ENCODE results near the gene DUSP1. TPM values are rescaled to one million over a fixed set of nuclear protein-coding genes. Genes with fewer than 3 reads are reported as not detected.

The DUSP1 gene
- total and polyA plus RNA-seq, 7 donors = 99.9 to 1,033 (median 449) TPM

DNA sequence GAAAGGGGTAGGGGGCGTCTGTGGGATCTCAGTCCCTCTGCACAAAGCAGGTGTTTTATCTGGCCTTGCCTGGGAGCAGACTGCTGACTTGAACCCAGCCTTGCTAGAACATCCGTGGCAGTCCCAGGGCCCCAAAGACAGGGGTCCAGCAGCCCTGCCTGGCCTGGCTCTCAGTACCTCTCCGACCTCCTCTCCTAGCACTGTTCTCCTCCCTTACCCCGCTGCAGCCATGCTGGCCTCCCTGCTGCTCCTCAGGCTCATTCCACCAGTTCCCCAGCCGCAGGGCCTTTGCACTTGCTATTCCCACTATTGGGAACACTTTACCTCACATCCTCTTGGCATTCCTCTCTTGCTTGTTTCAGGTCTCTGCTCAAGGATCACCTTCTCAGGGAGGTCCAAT, 45.2 kb downstream of the DUSP1 start:
- TF ChIP-seq EP300 (IDR thresholded peaks at IDR 0.05) (no peak), POLR2A (IDR thresholded peaks at IDR 0.05) (no peak), POLR2AphosphoS5 (IDR thresholded peaks at IDR 0.05) (no peak)
- TF ChIP-seq, protein P1, sequence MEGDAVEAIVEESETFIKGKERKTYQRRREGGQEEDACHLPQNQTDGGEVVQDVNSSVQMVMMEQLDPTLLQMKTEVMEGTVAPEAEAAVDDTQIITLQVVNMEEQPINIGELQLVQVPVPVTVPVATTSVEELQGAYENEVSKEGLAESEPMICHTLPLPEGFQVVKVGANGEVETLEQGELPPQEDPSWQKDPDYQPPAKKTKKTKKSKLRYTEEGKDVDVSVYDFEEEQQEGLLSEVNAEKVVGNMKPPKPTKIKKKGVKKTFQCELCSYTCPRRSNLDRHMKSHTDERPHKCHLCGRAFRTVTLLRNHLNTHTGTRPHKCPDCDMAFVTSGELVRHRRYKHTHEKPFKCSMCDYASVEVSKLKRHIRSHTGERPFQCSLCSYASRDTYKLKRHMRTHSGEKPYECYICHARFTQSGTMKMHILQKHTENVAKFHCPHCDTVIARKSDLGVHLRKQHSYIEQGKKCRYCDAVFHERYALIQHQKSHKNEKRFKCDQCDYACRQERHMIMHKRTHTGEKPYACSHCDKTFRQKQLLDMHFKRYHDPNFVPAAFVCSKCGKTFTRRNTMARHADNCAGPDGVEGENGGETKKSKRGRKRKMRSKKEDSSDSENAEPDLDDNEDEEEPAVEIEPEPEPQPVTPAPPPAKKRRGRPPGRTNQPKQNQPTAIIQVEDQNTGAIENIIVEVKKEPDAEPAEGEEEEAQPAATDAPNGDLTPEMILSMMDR (IDR thresholded peaks at IDR 0.05) = no peak
- DNase-seq = no peak
- Histone ChIP-seq H3K4me1 (peaks cover 0 to 13% (median 12%) of the 10 kb centered on the region in 4 donors), H3K27ac (no peak overlapping the region), H3K27me3 (no peaks in the 10 kb centered on the region), H3K4me3 (no peak overlapping the region), H3K9me3 (no peaks in the 10 kb centered on the region), H3K36me3 (no peaks in the 10 kb centered on the region)
- intact Hi-C loops (cut with DNase I) = no loop called here
- WGBS, 2 donors = 91 to 92% methylated on average over 5 of the region's 5 CpGs

DNA sequence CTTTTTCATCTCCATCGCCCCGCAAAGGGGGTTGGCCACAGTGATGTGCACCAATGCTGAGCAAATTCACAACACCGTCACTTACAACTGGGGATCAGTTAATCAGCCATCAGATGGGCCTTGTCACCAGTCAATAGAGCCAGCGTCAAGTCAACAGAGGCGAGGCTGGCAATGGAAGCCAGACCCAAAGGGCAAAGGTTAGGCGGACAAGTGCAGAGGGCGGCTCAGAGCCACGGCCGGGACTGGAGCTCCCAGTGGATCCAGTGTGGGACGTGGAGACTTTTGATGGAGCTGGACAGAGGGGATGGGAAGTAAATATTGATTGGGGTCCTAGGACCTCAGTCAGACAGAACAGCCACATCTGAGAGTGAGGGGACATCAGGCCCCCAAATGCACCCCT, 45.7 kb downstream of the DUSP1 start:
- Histone ChIP-seq H3K27me3 (no peaks in the 10 kb centered on the region), H3K27ac (no peak overlapping the region), H3K36me3 (no peaks in the 10 kb centered on the region), H3K4me3 (no peak overlapping the region), H3K4me1 (peaks cover 0 to 13% (median 12%) of the 10 kb centered on the region in 4 donors), H3K9me3 (no peaks in the 10 kb centered on the region)
- intact Hi-C loops (cut with DNase I) = no loop called here
- WGBS, 2 donors = 68 to 88% methylated on average over 10 of the region's 10 CpGs
- no peak for DNase-seq
- TF ChIP-seq POLR2AphosphoS5 (IDR thresholded peaks at IDR 0.05) (no peak), EP300 (IDR thresholded peaks at IDR 0.05) (no peak), POLR2A (IDR thresholded peaks at IDR 0.05) (no peak)
- TF ChIP-seq, protein P1 (IDR thresholded peaks at IDR 0.05) = no peak

DNA sequence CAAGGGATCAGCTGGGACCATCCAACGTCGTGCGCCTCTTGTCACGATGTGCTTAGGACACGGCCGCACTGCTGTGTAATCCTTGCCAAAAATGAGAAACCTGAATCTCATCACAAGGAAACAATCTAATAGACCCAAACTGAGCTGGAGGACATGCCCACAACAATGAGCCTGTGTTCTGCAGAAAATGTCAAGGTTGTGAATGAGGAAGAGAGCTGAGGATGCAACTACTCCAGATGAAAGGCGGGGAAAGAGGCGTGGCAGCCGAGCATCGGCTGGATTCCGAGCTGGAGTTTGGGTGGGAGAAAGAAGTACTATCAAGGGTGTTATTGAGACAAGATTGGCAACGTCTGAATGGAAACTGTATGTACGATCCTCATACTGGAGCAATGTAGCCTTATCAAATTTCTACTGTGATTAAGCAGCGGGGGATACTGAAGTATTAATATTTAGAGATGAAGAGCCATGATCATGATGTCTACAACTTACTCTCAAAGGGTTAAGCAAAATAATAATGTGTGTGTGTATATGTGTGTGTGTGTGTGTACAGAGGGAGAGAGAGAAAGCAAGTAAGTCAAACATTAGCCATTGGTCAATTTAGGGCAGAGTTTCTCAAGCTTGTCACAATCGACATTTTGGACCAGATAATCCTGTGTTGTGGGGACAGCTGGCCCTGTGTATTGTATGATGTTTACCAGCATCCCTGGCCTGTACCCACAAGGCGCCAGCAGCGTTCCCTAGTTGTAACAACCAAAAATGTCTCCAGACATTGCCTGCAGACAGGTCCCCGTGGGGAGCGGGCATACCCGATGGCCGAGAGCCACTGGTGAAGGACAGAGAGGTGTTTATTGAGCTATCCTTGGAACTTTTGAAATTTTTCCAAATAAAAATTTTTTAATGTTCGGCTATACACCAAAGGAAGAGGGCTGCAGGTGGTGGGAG, 46.5 kb downstream of the DUSP1 start:
- intact Hi-C loops (cut with DNase I) = no loop called here
- H3K27me3 ChIP-seq = no peaks in the 10 kb centered on the region
- H3K9me3 ChIP-seq = no peaks in the 10 kb centered on the region
- DNase-seq = no peak
- H3K36me3 ChIP-seq = no peaks in the 10 kb centered on the region
- peaks cover 0 to 13% (median 12%) of the 10 kb centered on the region in 4 donors for H3K4me1 ChIP-seq
- no peak overlapping the region for H3K4me3 ChIP-seq
- no peak for TF ChIP-seq POLR2AphosphoS5 (IDR thresholded peaks at IDR 0.05)
- TF ChIP-seq EP300 (IDR thresholded peaks at IDR 0.05) = no peak
- no peak for TF ChIP-seq POLR2A (IDR thresholded peaks at IDR 0.05)
- TF ChIP-seq, protein P1 (IDR thresholded peaks at IDR 0.05) = no peak
- 61 to 73% methylated on average over 22 of the region's 22 CpGs for WGBS, 2 donors
- H3K27ac ChIP-seq = no peak overlapping the region

DNA sequence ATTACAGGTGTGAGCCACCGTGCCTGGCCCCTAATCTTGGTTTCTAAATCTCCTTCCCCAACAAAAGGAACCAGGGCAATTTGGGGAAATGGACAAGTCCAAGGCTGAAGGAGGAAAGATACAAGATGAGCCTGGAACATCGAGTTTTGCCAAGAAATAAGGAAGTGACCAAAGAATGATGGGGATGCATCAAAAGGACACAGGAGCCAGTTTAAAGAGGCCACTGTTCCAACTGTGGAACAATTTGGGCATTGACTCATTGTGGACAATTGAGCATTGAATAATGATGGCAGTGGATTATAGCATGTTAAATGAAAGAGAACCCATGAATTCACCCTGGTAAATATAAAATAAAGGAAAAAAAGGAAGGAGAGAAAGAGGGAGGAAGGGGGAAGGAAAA, 47.5 kb downstream of the DUSP1 start:
- Histone ChIP-seq H3K4me3 (no peak overlapping the region), H3K27ac (no peak overlapping the region), H3K4me1 (peaks cover 0 to 13% (median 12%) of the 10 kb centered on the region in 4 donors), H3K9me3 (no peaks in the 10 kb centered on the region), H3K27me3 (no peaks in the 10 kb centered on the region), H3K36me3 (no peaks in the 10 kb centered on the region)
- intact Hi-C loops (cut with DNase I) = no loop called here
- no peak for DNase-seq
- 57 to 69% methylated on average over 2 of the region's 2 CpGs for WGBS, 2 donors
- TF ChIP-seq POLR2AphosphoS5 (IDR thresholded peaks at IDR 0.05) (no peak), EP300 (IDR thresholded peaks at IDR 0.05) (no peak), POLR2A (IDR thresholded peaks at IDR 0.05) (no peak)
- TF ChIP-seq, protein P1 (IDR thresholded peaks at IDR 0.05) = no peak
